GM12878 (cell line): ENCODE data around the gene SRPK2.

Source experiments
- BRCA1 ChIP-seq: IDR thresholded peaks from 2 replicates; pipeline ENCODE4 v1.6.1; 2011; ENCODE audit warnings: low read depth, low read length, improper control_type of control experiment
- EP300 ChIP-seq, 2 experiments: fragments of 150-350 bp in 1 of 2; IDR thresholded peaks; 2 replicates each; pipeline ENCODE4 v1.6.1; 2011 to 2012; ENCODE audit warnings: low read depth in 2 of 2, low read length in 2 of 2, borderline replicate concordance in 1 of 2, improper control_type of control experiment in 1 of 2, inconsistent platforms in 1 of 2; ENCODE audit not compliant: control insufficient read depth in 1 of 2
- MXI1 ChIP-seq: fragments of 150-350 bp; IDR thresholded peaks from 2 replicates; pipeline ENCODE4 v1.6.1; 2011; ENCODE audit warnings: low read depth, mild to moderate bottlenecking, inconsistent platforms, low read length, improper control_type of control experiment
- NFIC ChIP-seq: IDR thresholded peaks from 2 replicates; pipeline ENCODE4 v1.6.1; 2012; ENCODE audit warnings: low read depth, mild to moderate bottlenecking, inconsistent platforms, low read length, moderate library complexity
- NRF1 ChIP-seq: conservative IDR thresholded peaks from 2 replicates; pipeline ENCODE4 v1.6.1; 2011; ENCODE audit warnings: mild to moderate bottlenecking, low read depth, low read length, improper control_type of control experiment
- POLR2AphosphoS2 ChIP-seq: IDR thresholded peaks from 2 replicates; pipeline ENCODE4 v1.6.1; 2011; ENCODE audit warnings: low read depth, mild to moderate bottlenecking, low read length, improper control_type of control experiment, moderate library complexity
- RAD21 ChIP-seq: IDR thresholded peaks from 2 replicates; pipeline ENCODE4 v1.6.1; 2011; ENCODE audit warnings: mild to moderate bottlenecking, low read depth, low read length, moderate library complexity; ENCODE audit not compliant: insufficient read depth
- SUPT20H ChIP-seq: IDR thresholded peaks from 2 replicates; pipeline ENCODE4 v1.6.1; 2011; ENCODE audit warnings: low read depth, mild to moderate bottlenecking, low read length, moderate library complexity, borderline replicate concordance; ENCODE audit not compliant: control insufficient read depth
- TBL1XR1 ChIP-seq: IDR thresholded peaks from 2 replicates; pipeline ENCODE4 v1.6.1; 2012; ENCODE audit warnings: low read depth, low read length, improper control_type of control experiment
- ZNF274 ChIP-seq: IDR thresholded peaks from one replicate; pipeline ENCODE4 v1.8.0; 2011; ENCODE audit not compliant: insufficient read length, insufficient read depth
- TF ChIP-seq, protein P1 (sequence below), 3 experiments: IDR thresholded peaks in 2 of 3; conservative IDR thresholded peaks in 1 of 3; 2 replicates each; pipeline ENCODE4 v1.5.1; 2011; ENCODE audit warnings: low read depth in 3 of 3, low read length in 3 of 3, mild to moderate bottlenecking in 3 of 3, control low read depth in 2 of 3, moderate library complexity in 2 of 3, inconsistent platforms in 1 of 3, mixed read lengths in 1 of 3; ENCODE audit not compliant: control insufficient read depth in 2 of 3, insufficient read depth in 1 of 3; ENCODE audit errors: extremely low read depth in 1 of 3
- TF ChIP-seq, protein P2 (sequence below): IDR thresholded peaks from 2 replicates; pipeline ENCODE4 v1.6.1; 2012; ENCODE audit warnings: low read depth, low read length, improper control_type of control experiment

DNA sequence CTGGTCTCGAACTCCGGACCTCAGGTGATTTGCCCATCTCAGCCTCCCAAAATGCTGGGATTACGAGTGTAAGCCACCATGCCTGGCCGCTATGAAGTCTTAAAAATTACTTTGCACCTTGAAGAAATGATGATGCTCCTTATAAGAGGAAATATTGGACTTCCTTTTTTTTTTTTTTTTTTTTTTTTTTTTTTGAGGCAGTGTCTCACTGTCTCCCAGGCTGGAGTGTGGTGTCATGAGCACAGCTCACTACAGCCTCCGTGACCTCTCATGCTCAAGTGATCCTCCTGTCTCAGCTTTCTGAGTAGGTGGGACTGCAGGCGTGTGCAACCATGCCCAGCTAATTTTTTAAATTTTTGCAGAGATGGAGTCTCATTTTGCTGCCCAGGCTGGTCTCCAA is 309.4 kb downstream of the SRPK2 start:
- TF ChIP-seq BRCA1 (no peak), RAD21 (no peak), POLR2AphosphoS2 (no peak), MXI1 (no peak), ZNF274 (no peak), SUPT20H (no peak), EP300 (IDR thresholded peaks at IDR 0.05; ENCODE audit: borderline replicate concordance in 1 of 2, control insufficient read depth in 1 of 2, low read depth in 2 of 2, low read length in 2 of 2) (no peak), TBL1XR1 (no peak), NFIC (no peak), NRF1 (no peak)
- TF ChIP-seq, protein P1, sequence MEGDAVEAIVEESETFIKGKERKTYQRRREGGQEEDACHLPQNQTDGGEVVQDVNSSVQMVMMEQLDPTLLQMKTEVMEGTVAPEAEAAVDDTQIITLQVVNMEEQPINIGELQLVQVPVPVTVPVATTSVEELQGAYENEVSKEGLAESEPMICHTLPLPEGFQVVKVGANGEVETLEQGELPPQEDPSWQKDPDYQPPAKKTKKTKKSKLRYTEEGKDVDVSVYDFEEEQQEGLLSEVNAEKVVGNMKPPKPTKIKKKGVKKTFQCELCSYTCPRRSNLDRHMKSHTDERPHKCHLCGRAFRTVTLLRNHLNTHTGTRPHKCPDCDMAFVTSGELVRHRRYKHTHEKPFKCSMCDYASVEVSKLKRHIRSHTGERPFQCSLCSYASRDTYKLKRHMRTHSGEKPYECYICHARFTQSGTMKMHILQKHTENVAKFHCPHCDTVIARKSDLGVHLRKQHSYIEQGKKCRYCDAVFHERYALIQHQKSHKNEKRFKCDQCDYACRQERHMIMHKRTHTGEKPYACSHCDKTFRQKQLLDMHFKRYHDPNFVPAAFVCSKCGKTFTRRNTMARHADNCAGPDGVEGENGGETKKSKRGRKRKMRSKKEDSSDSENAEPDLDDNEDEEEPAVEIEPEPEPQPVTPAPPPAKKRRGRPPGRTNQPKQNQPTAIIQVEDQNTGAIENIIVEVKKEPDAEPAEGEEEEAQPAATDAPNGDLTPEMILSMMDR (IDR thresholded peaks at IDR 0.05 in 2 of 3, conservative IDR thresholded peaks at IDR 0.05 in 1 of 3; ENCODE audit: control insufficient read depth in 2 of 3, extremely low read depth in 1 of 3, insufficient read depth in 1 of 3, low read depth in 3 of 3, low read length in 3 of 3), result no peak
- TF ChIP-seq, protein P2, sequence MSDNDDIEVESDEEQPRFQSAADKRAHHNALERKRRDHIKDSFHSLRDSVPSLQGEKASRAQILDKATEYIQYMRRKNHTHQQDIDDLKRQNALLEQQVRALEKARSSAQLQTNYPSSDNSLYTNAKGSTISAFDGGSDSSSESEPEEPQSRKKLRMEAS, result no peak
